ENCODE data around the gene MAN1A2. TPM values are rescaled to one million over a fixed set of nuclear protein-coding genes. Genes with fewer than 3 reads are reported as not detected.

MAN1A2 gene
- total and polyA plus RNA-seq, 9 of the 15 experiments (the other 6 are each of a cell fraction or from before 2014, with no cell fraction given) = 4.2 to 38.4 (median 18.7) TPM

DNA sequence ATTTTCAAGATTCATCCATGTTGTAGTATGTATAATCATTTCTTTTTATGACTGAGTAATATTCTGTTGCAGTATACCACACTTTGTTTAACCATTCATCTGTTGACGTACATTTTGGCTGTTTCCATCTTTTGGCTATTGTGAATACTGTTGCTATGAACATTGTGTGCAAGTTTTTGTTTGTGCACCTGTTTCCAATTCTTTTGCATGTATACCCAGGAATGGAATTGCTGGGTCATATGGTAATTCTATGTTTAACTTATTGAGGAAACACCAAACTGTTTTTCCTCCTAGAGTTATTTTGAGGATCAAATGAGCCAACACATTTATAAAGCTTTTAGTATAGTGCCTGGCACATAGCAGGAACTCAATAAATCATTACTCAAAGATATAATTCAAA lies 49.2 kb upstream of the MAN1A2 start:
- ATAC-seq (no peak), DNase-seq (ENCODE audit: extremely low read depth in 1 of 4, low spot score in 3 of 4) (no peak), FAIRE-seq (no peak)
- no peaks in the 10 kb centered on the region for H3K36me3 ChIP-seq (ENCODE audit: control insufficient read depth, insufficient read depth, low read length)
- TF ChIP-seq ZNF41 (CRISPR knock-in tag; conservative IDR thresholded peaks at IDR 0.05) (no peak), RUNX1 (IDR thresholded peaks at IDR 0.05; ENCODE audit: low read depth) (no peak), ZZZ3 (IDR thresholded peaks at IDR 0.05) (no peak), BRCA1 (IDR thresholded peaks at IDR 0.05) (no peak), BRCA1 (CRISPR knock-in tag; IDR thresholded peaks at IDR 0.05) (no peak), POLR3G (IDR thresholded peaks at IDR 0.05; ENCODE audit: extremely low read depth, insufficient read length, insufficient replicate concordance) (no peak), NFATC3 (IDR thresholded peaks at IDR 0.05) (no peak), RBM34 (IDR thresholded peaks at IDR 0.05; ENCODE audit: borderline replicate concordance, insufficient read depth, low read length) (no peak), U2AF2 (optimal IDR thresholded peaks at IDR 0.05; ENCODE audit: low read depth, low read length) (no peak), RBFOX2 (IDR thresholded peaks at IDR 0.05; ENCODE audit: low read depth, low read length) (no peak)
- TF ChIP-seq, protein P1, sequence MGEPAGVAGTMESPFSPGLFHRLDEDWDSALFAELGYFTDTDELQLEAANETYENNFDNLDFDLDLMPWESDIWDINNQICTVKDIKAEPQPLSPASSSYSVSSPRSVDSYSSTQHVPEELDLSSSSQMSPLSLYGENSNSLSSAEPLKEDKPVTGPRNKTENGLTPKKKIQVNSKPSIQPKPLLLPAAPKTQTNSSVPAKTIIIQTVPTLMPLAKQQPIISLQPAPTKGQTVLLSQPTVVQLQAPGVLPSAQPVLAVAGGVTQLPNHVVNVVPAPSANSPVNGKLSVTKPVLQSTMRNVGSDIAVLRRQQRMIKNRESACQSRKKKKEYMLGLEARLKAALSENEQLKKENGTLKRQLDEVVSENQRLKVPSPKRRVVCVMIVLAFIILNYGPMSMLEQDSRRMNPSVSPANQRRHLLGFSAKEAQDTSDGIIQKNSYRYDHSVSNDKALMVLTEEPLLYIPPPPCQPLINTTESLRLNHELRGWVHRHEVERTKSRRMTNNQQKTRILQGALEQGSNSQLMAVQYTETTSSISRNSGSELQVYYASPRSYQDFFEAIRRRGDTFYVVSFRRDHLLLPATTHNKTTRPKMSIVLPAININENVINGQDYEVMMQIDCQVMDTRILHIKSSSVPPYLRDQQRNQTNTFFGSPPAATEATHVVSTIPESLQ (CRISPR knock-in tag; IDR thresholded peaks at IDR 0.05) = no peak
- TF ChIP-seq, protein P2, sequence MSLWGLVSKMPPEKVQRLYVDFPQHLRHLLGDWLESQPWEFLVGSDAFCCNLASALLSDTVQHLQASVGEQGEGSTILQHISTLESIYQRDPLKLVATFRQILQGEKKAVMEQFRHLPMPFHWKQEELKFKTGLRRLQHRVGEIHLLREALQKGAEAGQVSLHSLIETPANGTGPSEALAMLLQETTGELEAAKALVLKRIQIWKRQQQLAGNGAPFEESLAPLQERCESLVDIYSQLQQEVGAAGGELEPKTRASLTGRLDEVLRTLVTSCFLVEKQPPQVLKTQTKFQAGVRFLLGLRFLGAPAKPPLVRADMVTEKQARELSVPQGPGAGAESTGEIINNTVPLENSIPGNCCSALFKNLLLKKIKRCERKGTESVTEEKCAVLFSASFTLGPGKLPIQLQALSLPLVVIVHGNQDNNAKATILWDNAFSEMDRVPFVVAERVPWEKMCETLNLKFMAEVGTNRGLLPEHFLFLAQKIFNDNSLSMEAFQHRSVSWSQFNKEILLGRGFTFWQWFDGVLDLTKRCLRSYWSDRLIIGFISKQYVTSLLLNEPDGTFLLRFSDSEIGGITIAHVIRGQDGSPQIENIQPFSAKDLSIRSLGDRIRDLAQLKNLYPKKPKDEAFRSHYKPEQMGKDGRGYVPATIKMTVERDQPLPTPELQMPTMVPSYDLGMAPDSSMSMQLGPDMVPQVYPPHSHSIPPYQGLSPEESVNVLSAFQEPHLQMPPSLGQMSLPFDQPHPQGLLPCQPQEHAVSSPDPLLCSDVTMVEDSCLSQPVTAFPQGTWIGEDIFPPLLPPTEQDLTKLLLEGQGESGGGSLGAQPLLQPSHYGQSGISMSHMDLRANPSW (CRISPR knock-in tag; IDR thresholded peaks at IDR 0.05) = no peak
- TF ChIP-seq, protein P3, sequence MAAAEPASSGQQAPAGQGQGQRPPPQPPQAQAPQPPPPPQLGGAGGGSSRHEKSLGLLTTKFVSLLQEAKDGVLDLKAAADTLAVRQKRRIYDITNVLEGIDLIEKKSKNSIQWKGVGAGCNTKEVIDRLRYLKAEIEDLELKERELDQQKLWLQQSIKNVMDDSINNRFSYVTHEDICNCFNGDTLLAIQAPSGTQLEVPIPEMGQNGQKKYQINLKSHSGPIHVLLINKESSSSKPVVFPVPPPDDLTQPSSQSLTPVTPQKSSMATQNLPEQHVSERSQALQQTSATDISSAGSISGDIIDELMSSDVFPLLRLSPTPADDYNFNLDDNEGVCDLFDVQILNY (CRISPR knock-in tag; IDR thresholded peaks at IDR 0.05) = no peak
- TF ChIP-seq, protein P4, sequence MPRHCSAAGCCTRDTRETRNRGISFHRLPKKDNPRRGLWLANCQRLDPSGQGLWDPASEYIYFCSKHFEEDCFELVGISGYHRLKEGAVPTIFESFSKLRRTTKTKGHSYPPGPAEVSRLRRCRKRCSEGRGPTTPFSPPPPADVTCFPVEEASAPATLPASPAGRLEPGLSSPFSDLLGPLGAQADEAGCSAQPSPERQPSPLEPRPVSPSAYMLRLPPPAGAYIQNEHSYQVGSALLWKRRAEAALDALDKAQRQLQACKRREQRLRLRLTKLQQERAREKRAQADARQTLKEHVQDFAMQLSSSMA (CRISPR knock-in tag; IDR thresholded peaks at IDR 0.05) = no peak
- TF ChIP-seq, protein P5, sequence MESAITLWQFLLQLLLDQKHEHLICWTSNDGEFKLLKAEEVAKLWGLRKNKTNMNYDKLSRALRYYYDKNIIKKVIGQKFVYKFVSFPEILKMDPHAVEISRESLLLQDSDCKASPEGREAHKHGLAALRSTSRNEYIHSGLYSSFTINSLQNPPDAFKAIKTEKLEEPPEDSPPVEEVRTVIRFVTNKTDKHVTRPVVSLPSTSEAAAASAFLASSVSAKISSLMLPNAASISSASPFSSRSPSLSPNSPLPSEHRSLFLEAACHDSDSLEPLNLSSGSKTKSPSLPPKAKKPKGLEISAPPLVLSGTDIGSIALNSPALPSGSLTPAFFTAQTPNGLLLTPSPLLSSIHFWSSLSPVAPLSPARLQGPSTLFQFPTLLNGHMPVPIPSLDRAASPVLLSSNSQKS (CRISPR knock-in tag; IDR thresholded peaks at IDR 0.05) = no peak
- TF ChIP-seq, protein P6, sequence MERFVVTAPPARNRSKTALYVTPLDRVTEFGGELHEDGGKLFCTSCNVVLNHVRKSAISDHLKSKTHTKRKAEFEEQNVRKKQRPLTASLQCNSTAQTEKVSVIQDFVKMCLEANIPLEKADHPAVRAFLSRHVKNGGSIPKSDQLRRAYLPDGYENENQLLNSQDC (CRISPR knock-in tag; IDR thresholded peaks at IDR 0.05) = no peak
- WGBS (ENCODE audit: insufficient coverage, low coverage, missing lambda C conversion rate) = 0% methylated on average over 1 of the region's 1 CpG
- H3K4me1 ChIP-seq (replicated peaks in 1 of 2; ENCODE audit: control insufficient read depth in 2 of 2, insufficient read depth in 2 of 2, low read length in 2 of 2) = no peaks in the 10 kb centered on the region
- H2AFZ ChIP-seq (ENCODE audit: low read depth, low read length) = no peak overlapping the region
- no peaks in the 10 kb centered on the region for H3K79me2 ChIP-seq (ENCODE audit: control insufficient read depth, insufficient read depth, low read length)
- no peaks in the 10 kb centered on the region for H3K9me3 ChIP-seq (replicated peaks; ENCODE audit: control insufficient read depth, insufficient read depth, low read depth, low read length)
- no peaks in the 10 kb centered on the region for H4K20me1 ChIP-seq (replicated peaks; ENCODE audit: control insufficient read depth, insufficient read depth, low read length)
- in situ Hi-C loops (cut with MboI) = no loop called here
- H3K4me3 ChIP-seq = no peak overlapping the region
- no peak overlapping the region for H3K4me2 ChIP-seq (ENCODE audit: insufficient read depth, low read length)
- no peak overlapping the region for H3K27ac ChIP-seq (ENCODE audit: extremely low read depth, low read depth, low read length)
- intact Hi-C loops (cut with micrococcal nuclease) = loop anchor here (10.0 kb wide), 3 partner anchors 157 to 437 kb away; no protein-coding TSS in a partner anchor
- ChIA-PET POLR2A (no interaction called here), CTCF (ENCODE audit: low intra/inter-chr PET ratio) (no interaction called here)
- no peaks in the 10 kb centered on the region for H3K9me1 ChIP-seq (ENCODE audit: control insufficient read depth, insufficient read depth, low read length)
- peaks cover 5 to 11% of the 10 kb centered on the region in 2 experiments; a peak in 2 of 5 replicates for H3K27me3 ChIP-seq (ENCODE audit: control insufficient read depth in 2 of 2, insufficient read depth in 2 of 2, low read length in 2 of 2)
- H3K9ac ChIP-seq (ENCODE audit: insufficient read depth in 1 of 2, low read depth in 2 of 2, low read length in 2 of 2) = no peak overlapping the region
- no TSS peak for BruUV-seq (replicated peaks)

All from K562 (cell line).